Measurements from ENCODE around the gene UQCR10.

DNA sequence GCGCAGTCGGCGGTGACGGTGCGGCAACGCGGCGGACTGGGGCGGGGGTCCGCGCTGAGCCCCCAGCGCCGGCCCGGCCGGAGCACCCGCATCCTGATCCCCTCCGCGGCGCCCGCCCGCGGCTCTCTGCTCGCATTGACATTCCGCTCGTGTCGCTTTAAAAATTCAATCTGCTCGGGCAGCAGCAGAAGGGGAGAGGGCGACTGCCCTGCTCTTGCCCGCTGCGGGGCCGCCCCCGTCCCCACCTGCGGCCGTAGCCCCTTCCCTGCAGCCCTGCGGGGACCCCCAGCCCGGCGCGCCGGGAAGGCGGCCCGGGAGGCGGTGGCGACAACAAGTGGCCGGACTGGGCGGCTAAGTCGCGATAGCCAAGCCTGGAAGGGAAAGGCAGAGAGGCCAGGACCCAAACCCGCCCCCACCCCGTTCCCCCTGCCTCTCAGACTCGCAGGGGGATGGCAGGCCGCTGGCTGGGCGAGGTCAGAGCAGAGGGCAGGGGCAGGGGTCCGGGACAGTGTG, 46.3 kb upstream of the UQCR10 start:
- TF ChIP-seq, protein P1, sequence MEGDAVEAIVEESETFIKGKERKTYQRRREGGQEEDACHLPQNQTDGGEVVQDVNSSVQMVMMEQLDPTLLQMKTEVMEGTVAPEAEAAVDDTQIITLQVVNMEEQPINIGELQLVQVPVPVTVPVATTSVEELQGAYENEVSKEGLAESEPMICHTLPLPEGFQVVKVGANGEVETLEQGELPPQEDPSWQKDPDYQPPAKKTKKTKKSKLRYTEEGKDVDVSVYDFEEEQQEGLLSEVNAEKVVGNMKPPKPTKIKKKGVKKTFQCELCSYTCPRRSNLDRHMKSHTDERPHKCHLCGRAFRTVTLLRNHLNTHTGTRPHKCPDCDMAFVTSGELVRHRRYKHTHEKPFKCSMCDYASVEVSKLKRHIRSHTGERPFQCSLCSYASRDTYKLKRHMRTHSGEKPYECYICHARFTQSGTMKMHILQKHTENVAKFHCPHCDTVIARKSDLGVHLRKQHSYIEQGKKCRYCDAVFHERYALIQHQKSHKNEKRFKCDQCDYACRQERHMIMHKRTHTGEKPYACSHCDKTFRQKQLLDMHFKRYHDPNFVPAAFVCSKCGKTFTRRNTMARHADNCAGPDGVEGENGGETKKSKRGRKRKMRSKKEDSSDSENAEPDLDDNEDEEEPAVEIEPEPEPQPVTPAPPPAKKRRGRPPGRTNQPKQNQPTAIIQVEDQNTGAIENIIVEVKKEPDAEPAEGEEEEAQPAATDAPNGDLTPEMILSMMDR (IDR thresholded peaks at IDR 0.05): no peak
- no peak for TF ChIP-seq POLR2A (IDR thresholded peaks at IDR 0.05)
- TF ChIP-seq POLR2AphosphoS5 (IDR thresholded peaks at IDR 0.05): no peak

All from suprapubic skin (tissue), 4 donors.